ENCODE results near the gene SIM1.

The SIM1 gene

DNA sequence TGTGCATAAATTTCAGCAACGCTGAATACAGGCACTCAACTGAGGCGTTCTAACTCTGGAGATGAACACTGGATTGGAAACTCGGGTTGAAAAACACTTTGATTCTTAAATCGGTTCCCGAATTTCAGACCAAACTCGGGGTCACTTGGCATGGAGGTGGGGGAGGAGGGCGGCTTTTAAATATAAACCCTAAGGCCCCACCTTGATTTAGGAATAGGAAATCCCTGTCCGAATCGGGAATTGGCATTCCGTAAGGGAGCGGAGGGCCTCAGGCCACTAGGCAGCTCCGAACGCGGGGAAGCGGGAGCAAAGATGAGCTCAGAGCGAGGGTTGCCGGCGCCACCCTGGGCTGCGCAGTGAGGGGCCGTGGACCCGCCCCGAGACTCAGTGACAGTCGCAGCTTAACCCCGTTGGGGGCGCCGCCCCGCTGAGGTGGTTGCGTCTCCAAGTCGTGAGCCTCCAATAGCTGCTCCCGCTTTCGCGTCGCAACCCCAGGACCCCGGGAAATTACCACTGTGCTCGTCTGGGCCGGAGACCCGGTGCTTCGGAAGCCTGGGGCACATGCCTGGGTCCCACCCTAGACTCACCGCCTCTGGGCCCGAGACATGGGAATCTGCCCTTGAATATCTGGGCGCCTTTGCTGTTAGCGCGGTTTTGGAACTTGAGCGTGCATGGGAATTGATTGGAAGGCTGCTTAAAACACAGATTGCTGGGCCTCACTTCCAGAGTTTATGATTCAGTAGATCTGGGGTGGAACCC is 4.6 kb upstream of the SIM1 start:
- no peak for DNase-seq

DNA sequence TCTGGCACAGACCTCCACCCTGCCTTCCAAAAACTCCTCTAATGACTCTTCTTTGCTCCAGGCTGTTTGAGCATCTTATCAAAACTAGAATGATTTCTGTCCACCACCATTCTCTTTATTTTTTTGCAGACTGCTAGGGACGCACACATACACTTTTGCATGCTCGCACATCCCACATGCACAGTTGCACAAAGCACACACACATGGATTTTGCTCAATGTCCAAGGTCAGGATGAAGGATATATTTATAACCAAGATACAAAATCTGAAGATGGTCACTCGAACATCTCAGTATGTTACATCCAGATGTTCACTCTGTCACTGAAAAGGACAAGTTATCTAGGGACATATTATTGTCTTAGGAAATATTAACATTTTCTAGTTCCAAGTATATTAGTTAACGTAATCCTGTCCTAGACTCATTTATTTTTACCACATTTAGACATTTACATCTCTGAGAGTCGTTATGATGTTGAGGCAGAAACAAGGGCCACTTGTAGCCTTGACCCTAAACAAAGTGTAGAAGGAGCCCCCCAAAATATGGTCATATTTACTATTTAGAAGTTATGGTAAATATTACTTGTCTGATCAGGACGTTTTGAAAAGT is 3.4 kb upstream of the SIM1 start:
- no peak for DNase-seq

DNA sequence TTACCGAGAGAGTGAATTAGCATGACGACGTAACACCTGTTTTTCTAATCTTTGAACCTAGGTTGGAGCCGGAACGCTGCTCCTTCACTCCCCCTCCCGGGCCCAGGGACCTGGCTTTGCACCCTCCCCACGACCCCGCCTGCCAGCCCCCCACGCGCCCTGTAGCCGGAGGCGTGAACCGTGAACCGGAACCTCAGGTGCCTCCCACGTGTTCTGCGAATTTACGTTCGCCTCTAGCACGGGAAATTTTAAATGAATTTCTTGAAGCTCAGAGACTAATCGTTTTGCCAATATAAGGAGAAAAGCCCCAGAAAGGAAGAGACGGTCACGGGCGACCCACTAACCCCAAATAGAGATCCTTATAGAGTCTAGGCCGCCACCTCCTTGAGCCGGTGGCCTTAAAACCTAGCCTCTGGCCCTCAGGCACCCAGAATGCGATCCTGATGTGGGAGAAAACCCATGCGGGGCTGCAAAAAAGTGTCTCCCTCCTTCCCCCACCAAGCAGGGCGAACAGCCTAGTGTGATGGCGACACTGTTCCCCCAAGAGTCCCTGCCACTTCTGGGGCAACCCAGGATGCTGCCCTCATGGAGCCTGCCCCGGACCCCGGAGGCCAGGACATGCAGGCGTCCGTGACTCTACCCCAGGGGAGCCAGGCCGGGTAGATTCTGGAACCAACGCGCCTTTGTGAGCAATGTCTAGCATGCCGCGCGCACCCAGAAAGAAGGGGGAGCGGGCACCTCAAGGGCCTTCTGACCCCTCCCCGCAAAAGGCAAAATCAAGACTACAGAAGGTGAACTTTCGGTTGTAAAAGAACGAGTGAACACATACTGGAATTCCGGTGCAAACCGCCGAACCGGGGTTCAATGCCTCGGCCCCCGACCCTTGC is 2.7 kb upstream of the SIM1 start:
- no peak for DNase-seq

DNA sequence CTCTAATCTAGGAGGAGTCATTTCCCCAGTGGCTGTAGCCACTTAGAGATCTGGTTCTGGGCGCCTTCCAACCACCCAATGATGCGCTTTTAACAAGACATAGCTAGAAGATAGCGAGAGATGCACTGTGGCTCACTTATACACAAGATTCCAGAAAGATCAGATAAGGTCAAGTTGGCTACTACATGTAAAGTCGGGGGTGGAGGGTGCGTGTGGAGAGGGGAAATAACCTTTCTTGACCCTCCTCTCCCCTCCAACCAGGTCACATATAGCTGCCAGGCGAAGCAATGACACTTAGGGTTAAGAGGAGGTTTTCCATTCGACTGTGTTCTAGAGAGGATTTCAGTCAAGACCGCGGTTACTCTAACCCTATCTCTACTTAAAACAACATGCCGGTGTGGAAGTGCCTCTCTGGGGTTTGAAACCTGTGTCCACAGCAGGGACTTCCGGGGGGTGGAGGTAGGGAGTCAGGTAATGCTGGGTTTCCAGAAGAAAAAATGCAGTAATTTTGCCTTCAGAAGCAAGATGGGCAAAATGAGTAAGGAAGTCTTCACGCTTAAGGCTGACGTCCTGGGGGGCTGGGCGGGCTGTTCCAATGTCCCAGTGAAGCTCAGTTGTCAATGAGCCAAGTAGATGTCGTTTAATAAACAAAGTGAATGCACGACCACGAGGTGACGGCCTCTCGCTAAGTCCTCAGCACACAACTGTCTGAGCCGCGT is 1.8 kb upstream of the SIM1 start:
- DNase-seq: no peak

DNA sequence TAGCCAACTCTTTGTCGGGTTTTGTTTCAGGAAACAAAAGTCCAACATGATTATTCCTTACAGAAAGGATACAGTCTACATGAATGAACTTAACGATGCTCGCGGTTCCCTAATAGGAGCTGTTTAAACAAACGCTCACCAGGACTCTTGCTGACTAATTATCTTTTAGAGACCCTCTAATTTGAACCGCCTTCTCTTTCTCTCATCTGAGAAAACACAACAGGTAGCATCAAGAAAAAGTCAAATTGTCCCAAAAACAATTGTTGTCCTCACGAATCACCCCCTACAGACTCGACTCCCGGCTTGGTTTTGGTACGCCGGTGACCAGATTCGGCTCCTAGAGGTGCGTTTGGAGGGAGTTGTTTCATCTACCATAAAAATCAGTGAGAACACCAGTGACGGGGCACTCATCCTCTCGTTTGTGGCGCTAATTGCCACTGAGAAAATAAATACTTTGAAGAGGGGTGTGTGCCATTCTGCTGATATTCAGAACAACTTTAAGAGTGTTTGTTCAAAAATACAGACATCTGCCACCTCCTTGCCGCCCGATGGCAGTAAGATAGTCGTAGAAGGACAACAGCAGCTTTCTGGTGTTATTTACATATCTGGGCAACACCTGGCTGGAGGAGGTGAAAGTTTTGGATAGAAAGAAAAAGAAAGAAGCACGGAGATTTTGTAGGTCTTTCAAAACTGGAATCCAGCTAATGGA is 1.1 kb upstream of the SIM1 start:
- peak; percentile 36 for DNase-seq

DNA sequence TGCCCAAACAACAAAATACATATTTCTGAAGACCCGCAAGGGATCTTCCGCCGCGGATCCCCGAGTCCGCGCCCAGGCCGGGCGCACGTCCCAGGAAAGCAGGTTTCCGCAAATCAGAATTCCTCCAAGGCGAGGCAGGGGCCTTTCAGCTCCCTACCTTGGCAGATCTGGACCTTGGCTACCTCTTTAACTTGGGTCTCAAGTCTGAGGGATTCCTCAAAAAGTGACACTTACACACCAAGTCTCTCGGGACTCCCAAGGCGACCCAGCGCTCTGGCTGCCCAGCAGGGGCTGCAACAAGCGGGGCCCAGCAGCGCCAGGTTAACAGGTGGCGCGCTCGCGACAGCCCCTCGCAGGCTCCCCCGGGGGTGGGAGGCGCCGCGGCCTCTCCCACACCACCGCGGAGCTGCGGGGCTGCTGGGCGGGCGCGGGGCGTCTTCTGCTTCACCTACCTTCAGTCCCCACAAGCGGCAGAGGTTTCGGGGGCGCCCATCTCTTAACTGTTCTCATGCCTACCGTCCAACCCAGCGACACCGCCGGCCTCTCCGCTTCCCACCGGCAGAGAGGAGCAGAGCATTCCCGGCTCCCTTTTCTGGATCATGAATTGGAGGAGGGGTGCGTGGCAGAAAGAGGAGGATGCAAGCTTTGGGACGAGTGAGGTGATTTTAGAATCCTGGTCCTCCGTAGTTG is 414 bp downstream of the SIM1 start:
- DNase-seq: no peak

DNA sequence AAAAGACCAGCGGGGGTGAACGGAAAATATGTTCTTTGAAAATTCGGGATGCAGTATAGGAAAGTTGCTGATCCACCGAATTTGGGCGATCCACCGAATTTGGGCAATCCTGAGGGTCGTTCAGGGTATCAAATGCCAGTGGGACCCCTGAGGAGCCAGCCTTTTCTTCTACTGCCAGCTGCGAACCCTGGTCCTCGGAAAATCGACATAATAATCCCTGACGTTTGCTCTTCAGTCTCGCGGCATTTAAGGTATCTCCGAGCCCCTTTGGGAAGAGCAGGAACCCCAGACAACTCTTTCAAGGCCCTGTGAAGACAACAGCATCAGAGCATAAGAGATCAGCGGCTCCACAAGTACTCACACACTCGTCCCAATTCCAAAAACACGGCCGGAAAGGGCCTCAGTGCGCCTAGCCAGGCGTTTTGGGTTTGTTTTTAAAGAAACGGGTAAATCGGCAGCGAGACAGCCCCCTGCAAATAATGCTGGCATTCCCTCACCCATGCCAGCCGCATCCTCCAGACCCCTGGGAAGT is 1.0 kb downstream of the SIM1 start:
- no peak for DNase-seq

DNA sequence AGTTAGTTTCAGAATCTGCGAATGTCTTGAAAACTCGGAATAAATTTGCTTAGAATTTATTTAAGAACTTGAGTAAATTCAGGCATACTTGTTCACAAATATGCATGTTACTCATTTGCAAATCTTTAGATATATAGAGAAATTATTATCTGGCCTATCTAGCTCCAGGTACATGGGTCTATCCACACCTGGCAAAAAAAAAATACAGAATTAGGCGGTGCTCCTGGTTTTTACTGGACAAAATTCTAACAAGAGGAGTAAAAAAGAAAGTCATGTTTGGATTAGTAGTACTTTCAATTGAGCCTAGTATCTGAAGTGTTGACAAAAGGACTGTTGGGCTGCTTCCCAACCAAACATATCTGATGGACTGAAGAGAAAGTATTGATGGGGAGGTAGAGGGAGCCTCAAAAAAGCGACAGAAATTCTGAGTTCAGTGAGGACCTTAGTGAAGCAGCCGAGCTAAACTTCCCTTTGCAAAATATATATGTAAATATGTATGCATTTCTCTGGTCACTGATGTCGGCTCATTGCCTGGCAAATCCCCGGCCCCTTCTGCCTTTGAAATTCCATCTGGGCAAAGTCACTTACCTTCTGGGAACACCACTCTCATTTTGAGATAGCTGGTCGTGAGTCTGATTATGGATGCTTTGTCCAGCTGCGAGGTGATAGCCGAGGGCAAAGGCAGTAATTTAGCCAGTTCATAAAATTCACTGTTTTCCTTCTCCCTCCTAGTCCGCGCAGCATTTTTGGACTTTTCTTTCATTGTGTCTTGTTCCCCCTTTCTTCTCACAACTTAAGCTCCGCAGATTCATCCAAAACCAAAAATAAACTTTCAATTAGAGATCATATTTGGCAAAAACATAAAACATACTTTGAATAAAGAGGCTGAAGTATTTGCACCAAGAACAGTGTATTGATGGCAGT is 1.8 kb downstream of the SIM1 start:
- DNase-seq: no peak

DNA sequence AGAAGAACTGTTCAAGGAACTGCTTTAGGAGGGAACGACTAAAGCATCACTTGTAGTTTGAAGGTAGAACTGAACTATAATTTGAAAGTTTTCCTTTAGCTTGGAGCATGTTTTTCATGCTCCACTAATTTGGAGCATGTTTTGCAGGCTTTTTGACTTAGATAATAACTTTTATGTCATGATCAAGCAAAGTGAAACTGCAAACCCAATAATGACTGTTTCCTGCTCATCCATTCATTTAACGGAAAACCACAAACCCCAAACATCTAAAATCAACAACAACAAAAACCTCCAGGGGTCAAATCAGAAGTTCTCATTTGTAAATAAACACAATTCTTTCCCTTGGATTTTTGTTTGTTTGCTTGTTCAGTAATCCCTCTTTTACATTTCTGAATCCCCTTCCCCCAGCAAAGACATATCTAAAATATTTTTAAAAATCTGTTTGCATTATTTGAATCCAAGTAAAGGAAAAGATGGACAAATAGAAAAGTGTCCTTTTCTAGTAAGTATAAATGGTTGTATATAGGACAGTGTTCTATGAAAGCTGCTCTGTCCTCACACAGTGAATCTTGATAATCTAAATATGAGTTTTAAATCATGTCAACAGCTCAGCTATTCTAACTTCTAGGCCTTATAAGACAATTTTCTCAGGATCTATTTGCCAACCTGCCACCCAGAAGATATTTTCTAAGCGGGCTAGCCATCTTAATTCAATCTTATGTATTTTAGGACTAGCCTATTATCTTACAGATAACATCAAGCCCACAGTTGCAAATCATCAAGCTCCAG is 2.6 kb downstream of the SIM1 start:
- no peak for DNase-seq

DNA sequence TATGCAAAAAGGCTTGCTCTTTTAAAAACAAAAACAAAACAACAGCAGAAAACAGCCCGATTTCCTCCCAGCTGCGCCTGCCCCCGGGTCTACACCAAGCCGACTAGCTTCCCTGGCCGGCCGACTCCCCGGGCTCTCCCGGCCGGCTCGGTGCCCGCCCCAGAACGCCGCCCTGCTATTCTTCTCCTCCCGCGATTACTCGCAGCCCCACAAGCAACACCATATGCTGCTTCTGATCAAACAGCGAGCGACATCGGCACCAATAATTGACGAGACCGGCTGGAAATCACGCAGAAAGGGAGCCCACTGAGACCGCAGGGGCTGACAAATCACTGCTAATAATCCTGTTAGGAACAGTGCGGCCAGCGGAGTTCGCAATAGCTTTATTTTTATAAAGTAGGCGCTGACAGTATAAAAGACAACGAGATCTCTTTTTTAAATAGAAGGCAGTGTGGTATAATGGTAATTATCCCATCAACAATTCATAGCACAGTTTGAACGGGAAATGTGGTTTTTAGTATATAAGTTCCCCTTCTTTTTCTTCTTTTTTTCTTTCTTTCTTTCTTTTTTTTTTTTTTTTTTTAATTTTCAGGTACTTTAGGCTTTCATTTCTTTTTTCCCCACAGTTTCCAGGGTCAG is 3.3 kb downstream of the SIM1 start:
- DNase-seq: peak; percentile 58

DNA sequence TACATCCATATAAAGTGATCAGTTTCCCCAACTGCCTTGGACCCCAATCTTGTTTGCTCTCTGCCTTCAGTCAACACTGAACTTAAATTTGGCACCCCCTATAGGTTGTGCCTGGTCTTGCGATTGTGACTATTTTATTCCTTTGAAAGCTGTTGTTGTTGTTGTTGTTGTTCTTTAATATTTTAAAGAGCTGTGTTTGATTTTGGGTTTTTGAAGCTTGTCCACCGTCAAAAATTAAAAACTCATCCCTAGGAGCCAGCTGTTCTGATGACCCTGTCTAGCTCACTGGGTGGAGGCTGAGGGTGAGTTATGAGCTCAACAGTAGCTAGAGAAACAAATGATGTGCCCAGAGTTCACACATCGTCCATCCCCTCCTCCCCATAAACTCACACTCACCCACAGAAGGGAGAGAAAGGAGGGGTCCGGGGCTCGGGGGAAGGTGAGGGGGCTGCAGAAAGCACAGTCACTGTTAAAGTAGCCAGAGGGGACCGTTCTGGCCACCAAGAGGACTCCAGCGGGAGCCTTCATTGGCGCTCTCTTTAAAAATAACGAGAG is 4.0 kb downstream of the SIM1 start:
- no peak for DNase-seq

DNA sequence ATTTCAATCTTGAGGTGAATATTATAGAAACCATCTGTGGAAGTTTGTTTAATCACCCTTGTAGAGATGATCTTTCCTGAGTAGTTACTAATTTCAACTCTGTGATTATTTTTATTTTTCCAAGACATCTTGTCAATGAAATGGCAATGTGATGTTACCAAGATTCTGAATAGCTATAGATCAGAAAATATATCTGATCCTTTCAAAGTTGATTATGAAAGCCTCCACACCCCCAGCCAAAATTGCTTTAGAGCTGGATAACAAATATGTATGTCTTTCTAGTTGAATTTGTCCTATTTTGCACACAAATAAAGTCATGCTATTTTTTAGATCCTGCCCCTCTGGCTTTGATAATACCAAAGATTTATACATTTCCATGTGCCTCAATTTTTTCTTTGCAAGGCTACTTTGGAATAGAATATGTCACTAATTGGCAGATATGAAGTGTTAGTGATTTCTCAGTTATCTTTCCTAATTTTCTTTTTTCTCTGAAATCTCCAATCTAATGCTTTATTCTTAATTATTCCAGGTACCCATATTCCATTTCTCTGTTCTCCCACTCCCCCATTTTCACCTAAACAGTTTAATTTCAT is 5.0 kb downstream of the SIM1 start:
- no peak for DNase-seq

DNA sequence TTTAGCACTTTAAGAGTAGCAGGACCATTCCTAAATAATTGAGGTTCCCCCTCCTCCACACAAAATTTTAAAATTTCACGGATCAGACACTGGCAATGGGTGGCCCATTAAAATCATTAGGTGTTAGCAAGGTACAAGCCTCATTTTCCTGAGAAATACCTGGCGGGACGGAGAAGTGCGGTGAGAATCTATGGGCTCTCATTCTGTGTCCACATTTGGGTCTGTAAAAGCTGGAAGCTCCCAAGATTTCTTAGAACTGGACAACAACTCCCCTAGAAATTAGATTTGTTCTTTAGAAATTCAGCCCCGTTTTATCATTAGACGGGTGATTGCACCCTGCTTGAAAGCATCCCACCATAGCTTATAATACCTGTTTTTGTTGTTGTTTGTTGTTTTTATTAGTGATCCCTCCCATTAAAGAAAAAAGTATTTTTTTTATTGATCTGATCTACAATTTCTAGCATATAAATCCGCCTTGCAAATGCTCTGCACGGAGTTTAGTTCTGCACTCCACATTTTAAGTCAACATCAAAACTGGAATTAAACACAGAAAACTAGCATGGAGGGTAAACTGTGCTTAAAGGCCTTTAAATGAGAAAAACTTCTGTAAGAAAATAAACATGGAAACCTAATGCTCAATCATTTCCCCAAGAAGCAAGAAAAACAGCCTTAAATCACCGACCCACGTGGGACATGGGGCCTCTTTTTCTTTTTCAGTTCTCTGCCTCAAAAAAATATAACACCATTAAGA is 5.7 kb downstream of the SIM1 start:
- DNase-seq: no peak

DNA sequence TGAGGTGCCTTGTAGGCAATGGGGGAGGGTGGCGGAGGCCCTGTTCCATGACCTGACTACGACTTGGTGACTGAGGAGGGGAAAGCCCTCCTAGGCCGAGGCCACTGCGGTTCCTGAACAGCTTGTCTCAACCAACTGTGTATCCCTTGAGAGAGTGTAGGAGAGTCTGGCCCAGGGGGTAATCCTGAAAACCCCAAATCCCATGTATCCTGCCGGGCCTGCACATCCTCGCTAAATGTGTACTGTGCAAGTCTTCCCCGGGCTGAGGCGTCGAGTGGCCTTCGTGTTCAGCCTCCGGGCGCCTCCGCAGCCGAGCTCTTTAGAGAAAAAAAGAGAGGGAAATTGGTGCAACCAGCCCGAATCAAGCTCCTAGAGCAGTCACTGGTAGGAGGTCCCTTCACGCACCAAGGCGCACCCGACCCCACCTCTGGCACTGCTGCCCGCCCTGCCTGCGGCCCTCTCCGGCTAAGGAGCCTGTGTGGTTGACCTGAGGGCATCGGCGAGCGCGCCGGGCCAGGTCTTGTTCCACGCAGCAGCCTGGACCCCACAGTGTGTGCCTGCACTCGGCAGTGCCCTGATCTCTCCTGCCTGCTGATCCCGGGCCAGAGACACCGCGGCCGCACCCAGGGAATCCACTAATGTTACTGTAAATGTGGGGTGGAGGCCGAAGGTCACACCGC is 7.3 kb downstream of the SIM1 start:
- no peak for DNase-seq

DNA sequence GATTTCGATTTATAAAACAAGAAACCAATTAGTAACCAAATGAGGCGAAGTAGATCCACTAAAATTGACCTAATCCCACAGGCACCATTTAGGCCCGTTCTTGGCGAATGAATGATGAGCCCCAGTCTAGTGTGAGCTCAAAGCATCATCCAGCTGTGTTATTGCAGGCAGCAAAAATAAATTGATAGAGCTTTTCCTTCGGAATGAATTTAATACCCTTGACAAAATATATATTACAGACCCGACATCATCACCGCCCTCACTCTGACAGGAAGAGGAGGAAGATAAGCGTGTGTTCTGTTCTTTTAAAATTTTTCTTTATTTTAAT is 7.8 kb downstream of the SIM1 start:
- no peak for DNase-seq

DNA sequence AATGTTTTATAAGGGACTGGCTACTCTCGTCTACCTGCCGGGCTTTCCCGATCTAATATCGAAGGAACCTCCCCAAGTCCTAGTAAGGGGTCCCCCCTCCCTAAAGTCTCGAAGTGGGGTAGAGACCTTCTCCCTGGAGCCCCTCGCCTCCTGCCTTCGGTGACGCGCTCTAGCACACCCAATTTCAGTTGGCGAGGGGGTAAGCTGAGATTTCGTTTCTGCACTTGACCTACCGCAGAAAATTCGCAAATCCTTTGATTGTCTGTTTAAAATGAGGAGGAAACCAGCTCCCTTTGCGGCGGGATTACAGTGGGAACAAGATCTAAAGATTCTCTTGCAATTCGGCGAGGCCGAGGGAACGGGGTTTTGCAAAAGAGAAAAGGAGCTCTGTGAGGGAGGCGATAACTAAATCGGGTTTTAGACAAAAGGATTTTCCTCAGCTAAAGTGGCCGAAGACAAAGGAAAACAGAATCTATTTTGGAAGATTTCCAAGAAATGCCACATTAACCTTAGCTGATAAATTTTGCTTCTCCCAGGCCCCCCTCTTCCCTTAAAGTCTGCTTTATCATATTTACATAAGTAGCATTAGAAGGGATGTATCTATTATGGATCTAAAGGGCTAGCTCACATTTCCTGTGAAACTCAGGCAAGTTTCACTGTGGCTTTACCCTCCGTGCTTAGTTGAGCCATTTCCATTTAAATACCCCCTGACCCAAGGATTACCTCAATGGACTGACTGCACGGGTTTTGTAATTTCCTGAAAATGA is 8.4 kb downstream of the SIM1 start:
- DNase-seq: no peak

Measured in NCI-H1105 (cell line).